C4-2B (cell line): Measurements from ENCODE around the gene EFCAB6.

ENCODE experiments used
- CTCF ChIP-seq: fragments of 450-650 bp; conservative IDR thresholded peaks from 2 replicates; pipeline ENCODE4 v1.5.1; 2017; ENCODE audit warnings: mild to moderate bottlenecking
- ZFX ChIP-seq: fragments of 450-650 bp; IDR thresholded peaks from 2 replicates; pipeline ENCODE4 v1.6.1; 2017

- TF ChIP-seq CTCF, result no peak
- no peak for TF ChIP-seq ZFX
Measured at GRCh38 chr22:43643387-43643786, 168.7 kb downstream of the EFCAB6 start.
